SU-DHL-6 (cell line): ENCODE data around the gene ACACA.

ENCODE experiments used
- CTCF ChIP-seq: fragments of 200-600 bp; sonication (generic); IDR thresholded peaks from one replicate; pipeline ENCODE4 v1.5.1; 2017; ENCODE audit warnings: antibody characterized with exemption, mild to moderate bottlenecking, low read length, moderate library complexity; ENCODE audit not compliant: insufficient read depth, poor library complexity, severe bottlenecking
- EZH2phosphoT487 ChIP-seq: fragments of 200-600 bp; sonication (generic), shearing (Covaris generic); conservative IDR thresholded peaks from 2 replicates; pipeline ENCODE4 v1.6.1; 2018; ENCODE audit warnings: mild to moderate bottlenecking, antibody characterized with exemption, low read length, moderate library complexity, mixed read lengths

GRCh38 chr17:37179893-37180292, 226.7 kb downstream of the ACACA start:
- TF ChIP-seq CTCF (no peak), EZH2phosphoT487 (no peak)
